ENCODE data around the gene PIP4K2A. TPM values are rescaled to one million over a fixed set of nuclear protein-coding genes. Genes with fewer than 3 reads are reported as not detected.

Gene PIP4K2A
- total RNA-seq, 1 donor from 2014 or later, result 67.6 TPM

DNA sequence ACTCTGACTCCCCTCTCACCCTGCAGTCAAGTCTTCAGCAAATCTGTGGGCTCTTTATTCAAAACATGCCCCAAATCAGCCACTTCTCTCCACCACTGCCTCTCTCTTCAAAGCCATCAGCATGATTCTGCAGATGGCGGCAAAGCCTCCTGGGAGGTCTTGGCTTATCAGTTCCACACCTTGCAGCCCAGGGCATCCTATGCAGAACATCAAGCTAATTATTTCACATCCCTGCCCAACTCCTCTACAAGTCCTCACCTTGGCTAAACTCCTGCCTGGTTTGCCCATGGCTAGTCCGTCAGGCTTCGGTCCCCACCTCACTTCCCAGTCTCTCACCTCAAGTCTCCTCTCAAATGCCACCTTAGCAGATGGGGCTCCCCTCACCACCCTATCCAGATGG is 70.2 kb downstream of the PIP4K2A start:
- no peaks in the 10 kb centered on the region for H3K9me3 ChIP-seq
- peak overlapping the region; percentile 18 for H3K27ac ChIP-seq
- no peak for ATAC-seq
- peaks cover 38% of the 10 kb centered on the region for H3K4me1 ChIP-seq
- H3K36me3 ChIP-seq, result no peaks in the 10 kb centered on the region
- H3K4me3 ChIP-seq, result no peak overlapping the region
- intact Hi-C loops (cut with DNase I), result no loop called here
- no peaks in the 10 kb centered on the region for H3K27me3 ChIP-seq (ENCODE audit: low read depth)
- DNase-seq, result no peak
- TF ChIP-seq, protein P1, sequence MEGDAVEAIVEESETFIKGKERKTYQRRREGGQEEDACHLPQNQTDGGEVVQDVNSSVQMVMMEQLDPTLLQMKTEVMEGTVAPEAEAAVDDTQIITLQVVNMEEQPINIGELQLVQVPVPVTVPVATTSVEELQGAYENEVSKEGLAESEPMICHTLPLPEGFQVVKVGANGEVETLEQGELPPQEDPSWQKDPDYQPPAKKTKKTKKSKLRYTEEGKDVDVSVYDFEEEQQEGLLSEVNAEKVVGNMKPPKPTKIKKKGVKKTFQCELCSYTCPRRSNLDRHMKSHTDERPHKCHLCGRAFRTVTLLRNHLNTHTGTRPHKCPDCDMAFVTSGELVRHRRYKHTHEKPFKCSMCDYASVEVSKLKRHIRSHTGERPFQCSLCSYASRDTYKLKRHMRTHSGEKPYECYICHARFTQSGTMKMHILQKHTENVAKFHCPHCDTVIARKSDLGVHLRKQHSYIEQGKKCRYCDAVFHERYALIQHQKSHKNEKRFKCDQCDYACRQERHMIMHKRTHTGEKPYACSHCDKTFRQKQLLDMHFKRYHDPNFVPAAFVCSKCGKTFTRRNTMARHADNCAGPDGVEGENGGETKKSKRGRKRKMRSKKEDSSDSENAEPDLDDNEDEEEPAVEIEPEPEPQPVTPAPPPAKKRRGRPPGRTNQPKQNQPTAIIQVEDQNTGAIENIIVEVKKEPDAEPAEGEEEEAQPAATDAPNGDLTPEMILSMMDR (IDR thresholded peaks at IDR 0.05), result no peak

DNA sequence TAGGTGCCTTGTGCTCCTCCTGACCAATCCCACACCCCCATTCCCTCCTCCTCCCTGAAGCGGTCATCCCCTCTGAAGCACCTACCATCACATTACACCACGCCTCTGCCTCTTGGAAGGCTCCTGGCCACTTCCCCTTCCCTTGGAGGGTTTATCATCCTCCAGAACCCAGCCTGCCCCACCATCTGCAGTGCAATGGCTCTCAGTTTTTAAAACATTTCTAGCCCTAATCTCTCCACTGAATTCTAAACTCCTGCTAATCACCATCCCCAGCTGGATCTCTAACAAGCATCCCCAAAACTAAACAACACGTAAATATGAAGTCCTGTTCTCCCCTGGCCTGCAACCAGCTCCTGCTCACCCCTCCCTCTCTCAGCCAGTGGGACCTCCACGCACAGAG is 70.6 kb downstream of the PIP4K2A start:
- ATAC-seq (no peak), DNase-seq (no peak)
- Histone ChIP-seq H3K9me3 (no peaks in the 10 kb centered on the region), H3K27me3 (ENCODE audit: low read depth) (no peaks in the 10 kb centered on the region), H3K4me3 (no peak overlapping the region), H3K27ac (peak overlapping the region; percentile 18), H3K36me3 (no peaks in the 10 kb centered on the region), H3K4me1 (peaks cover 33% of the 10 kb centered on the region)
- intact Hi-C loops (cut with DNase I), result no loop called here
- TF ChIP-seq, protein P1 (IDR thresholded peaks at IDR 0.05), result no peak

DNA sequence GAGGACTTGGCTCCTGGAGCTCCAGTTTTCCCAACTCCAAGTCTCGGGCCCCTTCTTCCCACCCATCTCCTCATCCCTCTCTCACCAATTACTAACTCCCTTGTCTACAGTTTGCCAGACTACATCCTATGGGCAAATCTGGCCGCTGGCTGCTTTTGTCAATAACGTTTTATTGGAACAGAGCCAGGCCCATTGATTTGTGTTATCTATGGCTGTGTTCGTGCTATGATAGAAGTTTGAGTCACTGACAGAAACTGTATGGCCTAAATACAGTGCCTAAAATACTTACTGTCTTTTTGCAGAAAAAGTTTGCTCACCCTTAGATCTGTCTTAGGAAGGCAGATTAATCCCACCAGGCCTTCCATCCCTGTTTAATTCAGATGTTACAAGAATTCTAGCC is 71.3 kb downstream of the PIP4K2A start:
- Histone ChIP-seq H3K4me3 (no peak overlapping the region), H3K9me3 (no peaks in the 10 kb centered on the region), H3K27me3 (ENCODE audit: low read depth) (no peaks in the 10 kb centered on the region), H3K4me1 (peaks cover 27% of the 10 kb centered on the region), H3K27ac (no peak overlapping the region), H3K36me3 (no peaks in the 10 kb centered on the region)
- DNase-seq (no peak), ATAC-seq (no peak)
- intact Hi-C loops (cut with DNase I), result no loop called here
- TF ChIP-seq, protein P1 (IDR thresholded peaks at IDR 0.05), result no peak

DNA sequence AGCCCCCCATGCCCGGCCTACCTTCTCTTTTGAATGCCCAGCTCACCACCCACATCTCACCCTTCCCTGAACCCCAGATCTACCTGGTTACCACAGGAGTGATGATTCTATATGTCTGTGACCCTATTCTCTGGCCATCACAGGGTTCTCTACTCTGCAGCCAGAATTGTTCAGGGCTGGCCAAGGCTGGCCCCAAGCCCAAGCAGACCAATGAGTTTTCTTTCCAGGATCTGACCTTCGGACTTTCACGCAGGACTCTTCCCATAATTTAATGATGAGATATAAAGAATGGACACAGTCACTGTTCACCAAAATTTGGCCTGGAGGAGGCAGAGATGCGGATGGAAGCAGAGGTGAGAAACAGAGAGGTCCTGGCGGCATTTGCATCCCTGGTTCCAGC is 72.6 kb downstream of the PIP4K2A start:
- peaks cover 18% of the 10 kb centered on the region for H3K4me1 ChIP-seq
- no peaks in the 10 kb centered on the region for H3K9me3 ChIP-seq
- H3K36me3 ChIP-seq, result no peaks in the 10 kb centered on the region
- no peaks in the 10 kb centered on the region for H3K27me3 ChIP-seq (ENCODE audit: low read depth)
- no peak for ATAC-seq
- TF ChIP-seq, protein P1 (IDR thresholded peaks at IDR 0.05), result no peak
- no peak for DNase-seq
- H3K4me3 ChIP-seq, result no peak overlapping the region
- no peak overlapping the region for H3K27ac ChIP-seq
- intact Hi-C loops (cut with DNase I), result no loop called here

DNA sequence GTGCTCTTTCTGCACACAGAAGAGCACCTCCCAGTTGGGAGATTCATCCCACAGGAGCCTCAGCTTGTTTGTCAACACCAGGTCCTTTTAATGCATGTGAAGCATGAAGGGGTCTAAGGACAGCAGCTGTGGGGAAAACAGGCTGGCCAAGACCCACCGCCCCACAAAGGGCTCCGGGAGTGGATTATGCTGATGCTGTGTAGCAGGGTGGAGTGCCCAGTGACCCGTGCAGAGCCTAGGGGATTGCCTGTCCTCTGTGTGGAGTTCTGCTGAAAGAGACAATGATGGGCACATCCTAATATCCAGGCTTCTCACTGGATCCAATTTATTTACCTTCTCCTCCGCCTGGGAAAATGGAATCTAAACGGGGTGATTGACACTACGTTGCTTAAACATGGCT is 74.0 kb downstream of the PIP4K2A start:
- Histone ChIP-seq H3K36me3 (no peaks in the 10 kb centered on the region), H3K27me3 (ENCODE audit: low read depth) (no peaks in the 10 kb centered on the region), H3K4me1 (peaks cover 18% of the 10 kb centered on the region), H3K27ac (no peak overlapping the region), H3K9me3 (no peaks in the 10 kb centered on the region), H3K4me3 (no peak overlapping the region)
- no peak for ATAC-seq
- no peak for DNase-seq
- TF ChIP-seq, protein P1 (IDR thresholded peaks at IDR 0.05), result no peak
- intact Hi-C loops (cut with DNase I), result no loop called here

DNA sequence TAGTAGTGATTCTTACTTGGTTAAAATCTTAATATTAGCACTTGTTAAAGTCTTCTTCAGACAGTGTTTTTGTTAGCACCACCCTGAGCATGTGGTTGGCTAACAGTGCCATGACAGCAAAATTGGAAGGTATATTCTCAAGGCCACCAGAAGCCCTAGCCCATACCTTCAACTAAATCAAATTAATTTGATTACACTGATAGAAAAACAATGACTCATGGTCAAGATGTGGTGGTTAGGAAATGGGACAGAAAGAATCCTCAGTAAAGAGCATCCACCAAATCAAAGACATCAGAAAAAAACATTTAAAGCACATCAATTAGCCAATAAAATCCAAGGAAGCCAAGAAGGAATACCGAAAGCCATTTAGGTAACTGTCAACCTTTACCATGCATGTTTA is 75.5 kb downstream of the PIP4K2A start:
- TF ChIP-seq, protein P1 (IDR thresholded peaks at IDR 0.05), result no peak
- Histone ChIP-seq H3K27me3 (ENCODE audit: low read depth) (no peaks in the 10 kb centered on the region), H3K4me1 (peaks cover 15% of the 10 kb centered on the region), H3K9me3 (no peaks in the 10 kb centered on the region), H3K27ac (no peak overlapping the region), H3K4me3 (no peak overlapping the region), H3K36me3 (no peaks in the 10 kb centered on the region)
- ATAC-seq, result no peak
- intact Hi-C loops (cut with DNase I), result no loop called here
- DNase-seq, result no peak

Data from lower lobe of right lung (tissue), 2 donors.